ENCODE measurements around the gene CHM.

GRCh38 chrX:86044216-86044615 lies 3.1 kb downstream of the CHM start:
- no peak for TF ChIP-seq CTCF (IDR thresholded peaks at IDR 0.05)
- no peak for TF ChIP-seq POLR2A (IDR thresholded peaks at IDR 0.05)
